HG03378 (cell line): ENCODE measurements around the gene PIM1.
A peak's percentile ranks its signal among the peaks of the same experiment; 100 is the strongest.
"Not testable (repeated sequence)": the region's sequence is repeated elsewhere in the genome, so short reads cannot be mapped to it uniquely, and the experiment has no call there.

Experiments used
- ATAC-seq: cut with Tn5 transposase; IDR thresholded peaks from one replicate; pipeline ENCODE4 v1.9.1; 2021; ENCODE audit warnings: mild to moderate bottlenecking, moderate library complexity; ENCODE audit not compliant: unreplicated experiment

Gene PIM1

GRCh38 chr6:37185949-37186720 lies 16.2 kb downstream of the PIM1 start:
- ATAC-seq: not testable (repeated sequence)

DNA sequence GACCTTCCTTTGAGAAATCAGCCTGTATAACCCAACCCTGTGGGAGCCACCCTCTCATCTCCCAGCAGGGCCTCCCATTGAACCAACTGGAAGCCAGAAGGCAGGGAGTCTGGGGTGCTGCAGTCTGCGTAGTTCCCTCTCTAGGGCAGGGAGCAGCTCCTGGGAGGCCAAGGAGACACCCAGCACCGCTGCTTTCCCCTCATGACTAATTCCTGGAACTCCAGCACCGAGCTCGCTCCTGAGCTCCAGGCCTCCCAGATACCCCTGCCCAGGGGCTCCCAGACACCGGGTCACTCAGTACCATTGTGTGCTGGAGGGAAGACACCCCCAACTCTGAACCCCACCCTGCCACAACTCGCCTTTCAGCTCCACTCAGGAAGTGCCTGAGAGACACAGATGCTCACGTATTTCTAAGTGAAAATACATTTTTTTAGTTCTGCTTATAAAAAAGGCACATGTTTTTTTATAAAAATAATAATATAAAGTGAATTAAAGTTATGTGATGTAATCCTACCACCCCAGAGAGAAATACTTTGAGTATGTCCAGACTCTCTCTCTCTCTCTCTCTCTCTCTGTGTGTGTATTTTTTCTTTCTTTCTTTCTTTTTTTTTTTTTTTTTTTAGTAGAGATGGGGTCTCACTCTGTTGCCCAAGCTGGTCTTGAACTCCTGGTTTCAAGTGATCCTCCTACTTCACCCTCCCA lies 17.5 kb downstream of the PIM1 start:
- ATAC-seq: no peak

DNA sequence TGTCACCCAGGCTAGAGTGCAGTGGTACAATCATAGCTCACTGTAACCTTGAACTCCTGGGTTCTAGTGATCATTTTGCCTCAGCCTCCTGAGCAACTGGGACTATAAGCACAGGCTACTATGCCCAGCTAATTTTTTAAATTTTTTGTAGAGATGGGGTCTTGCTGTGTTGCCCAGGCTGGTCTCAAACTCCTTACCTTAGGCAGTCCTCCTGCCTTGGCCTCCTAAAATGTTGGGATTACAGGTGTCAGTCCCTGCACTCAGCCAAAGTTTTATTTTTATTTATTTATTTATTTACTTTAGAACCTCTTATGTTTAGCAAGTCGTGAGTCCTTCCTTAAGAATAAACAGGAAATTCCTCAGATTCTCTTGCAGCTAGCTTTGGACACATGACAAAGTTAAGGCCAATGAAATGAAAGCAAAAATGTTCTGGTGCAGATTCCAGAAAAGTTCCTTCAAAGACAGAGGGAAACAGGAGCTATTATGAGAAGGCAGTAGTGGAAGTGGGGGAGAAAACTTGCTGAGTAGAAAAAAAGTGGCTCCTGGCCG lies 19.1 kb downstream of the PIM1 start:
- ATAC-seq: no peak

DNA sequence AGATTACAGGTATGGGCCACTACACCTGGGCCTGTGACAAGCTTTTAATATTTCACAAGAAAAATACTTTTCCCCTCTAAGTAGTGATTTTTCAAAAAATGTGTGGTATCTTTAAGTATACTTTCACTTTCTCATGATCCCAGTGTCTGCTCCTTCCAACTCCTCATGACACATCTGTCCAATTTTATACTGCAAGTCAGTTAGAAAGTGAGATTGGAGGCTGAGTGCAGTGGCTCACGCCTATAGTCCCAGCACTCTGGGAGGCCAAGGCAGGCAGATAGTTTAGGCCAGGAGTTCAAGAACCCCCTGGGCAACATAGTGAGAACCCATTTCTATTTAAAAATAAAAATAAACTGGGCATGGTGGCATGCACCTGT lies 20.2 kb downstream of the PIM1 start:
- no peak for ATAC-seq

- ATAC-seq: no peak
These were observed 22.7 kb downstream of the PIM1 start for GRCh38 chr6:37192666-37193065.

GRCh38 chr6:37194886-37195285 lies 24.9 kb downstream of the PIM1 start:
- ATAC-seq: not testable (repeated sequence)

DNA sequence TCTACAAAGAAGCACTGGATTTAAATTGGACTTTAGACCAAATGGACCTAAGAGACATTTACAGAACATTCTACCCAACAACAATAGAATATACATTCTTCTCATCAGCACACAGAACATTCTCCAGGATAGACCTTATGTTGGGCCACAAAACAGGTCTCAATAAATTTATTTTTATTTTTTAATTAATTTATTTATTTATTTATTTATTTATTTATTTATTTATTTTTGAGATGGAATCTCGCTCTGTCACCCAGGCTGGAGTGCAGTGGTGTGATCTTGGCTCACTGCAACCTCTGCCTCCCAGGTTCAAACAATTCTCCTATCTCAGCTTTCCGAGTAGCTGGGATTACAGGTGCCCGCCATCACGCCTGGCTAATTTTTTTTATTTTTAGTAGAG lies 26.5 kb downstream of the PIM1 start:
- ATAC-seq: not testable (repeated sequence)

GRCh38 chr6:37200085-37200484 lies 30.1 kb downstream of the PIM1 start:
- no peak for ATAC-seq

DNA sequence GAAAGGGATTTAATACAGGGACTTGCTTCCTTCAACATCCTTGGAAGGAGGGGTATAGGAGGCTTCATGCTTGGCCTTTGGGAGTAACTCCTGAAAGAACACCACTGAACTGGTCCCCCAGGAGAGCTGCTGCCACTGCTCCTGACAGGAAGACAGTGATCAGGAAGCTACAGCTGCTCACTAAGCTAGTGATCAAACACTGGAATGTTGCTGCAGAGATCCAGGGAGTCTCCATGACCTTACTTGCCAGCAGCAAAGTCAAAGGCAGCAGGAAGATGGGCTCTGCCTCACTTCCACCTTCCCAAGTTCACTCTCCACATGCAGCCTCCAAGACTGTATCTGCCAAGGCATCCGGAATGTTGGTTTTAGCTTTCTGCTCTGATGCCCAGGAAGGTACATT lies 31.8 kb downstream of the PIM1 start:
- ATAC-seq: no peak

GRCh38 chr6:37202788-37203491 lies 33.0 kb downstream of the PIM1 start:
- ATAC-seq: no peak

- no peak for ATAC-seq
These were observed 34.2 kb downstream of the PIM1 start for GRCh38 chr6:37204014-37204751.

GRCh38 chr6:37205175-37205996 lies 35.4 kb downstream of the PIM1 start:
- no peak for ATAC-seq

DNA sequence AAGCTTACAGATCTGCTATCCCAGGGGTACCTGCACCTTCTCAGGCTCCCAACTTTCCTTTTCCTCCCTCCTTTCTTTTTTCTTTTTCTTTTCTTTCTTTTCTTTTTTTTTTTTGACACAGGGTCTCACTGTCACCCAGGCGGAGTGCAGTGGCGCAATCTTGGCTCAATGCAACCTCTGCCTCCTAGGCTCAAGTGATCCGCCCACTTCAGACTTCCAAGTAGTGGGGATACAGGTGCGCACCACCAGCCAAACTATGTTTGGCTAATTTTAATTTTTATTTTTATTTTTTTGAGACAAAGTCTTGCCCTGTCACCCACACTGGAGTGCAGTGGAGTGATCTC lies 36.0 kb downstream of the PIM1 start:
- ATAC-seq: no peak

DNA sequence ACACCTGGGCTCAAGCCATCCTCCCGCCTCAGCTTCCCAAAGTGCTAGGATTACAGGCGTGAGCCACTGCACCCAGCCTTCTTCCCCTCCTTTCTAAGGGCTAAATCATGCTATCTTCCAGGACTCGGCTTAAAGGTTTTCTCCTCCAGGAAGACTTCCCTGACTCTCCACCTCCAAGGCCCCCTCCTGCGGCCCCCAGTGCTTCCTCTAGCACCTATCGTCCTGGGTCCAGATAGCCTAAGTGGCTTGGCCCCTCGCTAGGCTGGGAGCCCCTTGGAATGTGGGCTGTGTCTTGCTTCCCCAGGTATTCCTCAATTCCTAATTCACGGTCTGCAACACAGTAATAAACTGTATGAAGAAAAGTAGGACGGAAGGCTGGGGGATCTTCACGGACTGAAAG lies 36.7 kb downstream of the PIM1 start:
- ATAC-seq: no peak

GRCh38 chr6:37207903-37208456 lies 38.0 kb downstream of the PIM1 start:
- peak; percentile 64 for ATAC-seq

DNA sequence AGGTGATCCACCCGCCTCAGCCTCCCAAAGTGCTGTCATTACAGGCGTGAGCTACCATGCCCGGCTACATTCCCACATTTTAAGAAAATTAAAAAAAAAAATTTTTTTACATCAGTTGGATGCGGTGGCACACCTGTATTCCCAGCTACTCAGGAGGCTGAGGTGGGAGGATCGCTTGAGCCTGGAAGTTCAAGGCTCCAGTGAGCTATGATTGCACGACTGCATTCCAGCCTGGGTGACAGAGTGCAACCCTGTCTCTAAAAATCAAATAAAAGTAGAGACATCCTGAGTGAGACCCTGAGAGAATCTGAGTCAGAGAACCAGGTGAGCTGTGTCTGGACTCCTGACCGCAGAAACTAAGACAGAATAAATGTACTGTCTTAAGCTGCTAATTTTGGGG lies 38.8 kb downstream of the PIM1 start:
- ATAC-seq: no peak

- ATAC-seq: no peak
These were observed 39.7 kb downstream of the PIM1 start for GRCh38 chr6:37209461-37210205.

DNA sequence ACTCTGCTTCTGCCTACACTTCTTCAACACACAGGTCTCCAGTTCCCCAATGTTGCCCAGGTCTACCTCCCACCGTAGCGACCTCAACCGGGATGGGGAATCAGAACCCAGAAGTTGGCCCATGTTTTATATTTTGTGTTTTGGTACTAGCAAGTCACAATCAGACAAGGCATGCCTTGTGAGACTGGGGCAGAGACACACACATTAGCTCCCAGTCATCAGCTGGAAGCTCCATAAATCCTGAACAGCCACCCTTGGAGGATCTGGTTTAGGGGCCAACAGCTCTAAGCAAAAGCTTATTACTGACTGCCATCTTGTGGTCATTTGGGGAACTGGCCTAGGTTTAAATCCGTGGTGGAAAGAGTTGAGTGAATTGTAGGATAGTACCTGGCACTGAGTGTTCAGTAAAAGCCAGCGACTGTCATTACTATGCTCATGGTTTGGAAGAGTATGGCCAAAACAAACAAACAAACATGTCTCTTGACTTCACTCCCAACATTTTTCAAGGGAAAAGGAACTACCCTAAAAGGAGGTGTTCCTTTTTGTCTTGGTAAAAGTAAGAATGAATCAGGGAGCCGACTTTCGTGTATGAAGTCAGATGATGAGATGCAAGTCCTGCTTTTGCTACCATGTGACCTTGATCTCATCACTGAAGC lies 40.5 kb downstream of the PIM1 start:
- ATAC-seq: no peak

- no peak for ATAC-seq
These were observed 42.3 kb downstream of the PIM1 start for GRCh38 chr6:37212268-37212667.
